ENCODE measurements around the gene GGPS1. TPM values are rescaled to one million over a fixed set of nuclear protein-coding genes. Genes with fewer than 3 reads are reported as not detected.
A peak's percentile ranks its signal among the peaks of the same experiment; 100 is the strongest.

The GGPS1 gene
- total RNA-seq, 1 experiment from 2014 or later = 17.4 TPM

GRCh38 chr1:235313931-235314678 is 14.3 kb upstream of the GGPS1 start:
- Histone ChIP-seq H3K27me3 (ENCODE audit: low read length) (no peaks in the 10 kb centered on the region), H3F3A (ENCODE audit: low read length, unreplicated experiment) (no peaks in the 10 kb centered on the region), H3K27ac (ENCODE audit: low read length) (no peak overlapping the region), H3K4me1 (ENCODE audit: insufficient read depth, low read length) (no peaks in the 10 kb centered on the region), H3K9ac (ENCODE audit: low read length) (no peak overlapping the region), H3K4me2 (ENCODE audit: low read length) (no peak overlapping the region), H3K4me3 (ENCODE audit: low read length) (no peak overlapping the region), H3K9me3 (ENCODE audit: low read length) (no peaks in the 10 kb centered on the region), H2AFZ (ENCODE audit: low read length) (no peak overlapping the region), H3K9me2 (replicated peaks; ENCODE audit: low read length) (no peaks in the 10 kb centered on the region), H4K20me1 (ENCODE audit: low read length) (0 out of 2 replicates have a peak, but pooled peaks cover 11% of the 10 kb centered on the region), H3K36me3 (ENCODE audit: low read depth, low read length) (no peaks in the 10 kb centered on the region), H3K79me2 (ENCODE audit: low read length) (peaks cover 87% of the 10 kb centered on the region)
- BruUV-seq (replicated peaks) = no TSS peak
- peak; percentile 53 for ATAC-seq
- intact Hi-C loops (cut with micrococcal nuclease) = loop anchor here (5.0 kb wide), 1 partner anchor 62 kb away; no protein-coding TSS in a partner anchor
- DNase-seq = no peak
- no peak for TF ChIP-seq CTCF (conservative IDR thresholded peaks at IDR 0.05; ENCODE audit: low read depth, low read length)
- TF ChIP-seq EZH2 (IDR thresholded peaks at IDR 0.05; ENCODE audit: low read length, unreplicated experiment) = no peak
- TF ChIP-seq EZH2phosphoT487 (IDR thresholded peaks at IDR 0.05; ENCODE audit: borderline replicate concordance, low read length) = no peak
- ChIA-PET CTCF (interaction anchor here (0.6 kb wide), 1 partner anchor 101 kb away, joined by 5 read pairs; no protein-coding TSS in a partner anchor), POLR2A (ENCODE audit: unreplicated experiment) (no interaction called here)

- ATAC-seq = no peak
- CTCF ChIA-PET = no interaction called here
- no peak for DNase-seq
- no peak for TF ChIP-seq EZH2 (IDR thresholded peaks at IDR 0.05; ENCODE audit: low read length, unreplicated experiment)
- no peak for TF ChIP-seq CTCF (conservative IDR thresholded peaks at IDR 0.05; ENCODE audit: low read depth, low read length)
- TF ChIP-seq EZH2phosphoT487 (IDR thresholded peaks at IDR 0.05; ENCODE audit: borderline replicate concordance, low read length) = no peak
- H3K9ac ChIP-seq (ENCODE audit: low read length) = no peak overlapping the region
- H3K27ac ChIP-seq (ENCODE audit: low read length) = no peak overlapping the region
- no peaks in the 10 kb centered on the region for H3K9me2 ChIP-seq (replicated peaks; ENCODE audit: low read length)
- 0 out of 2 replicates have a peak, but pooled peaks cover 11% of the 10 kb centered on the region for H4K20me1 ChIP-seq (ENCODE audit: low read length)
- no peaks in the 10 kb centered on the region for H3K9me3 ChIP-seq (ENCODE audit: low read length)
- POLR2A ChIA-PET (ENCODE audit: unreplicated experiment) = no interaction called here
- no peaks in the 10 kb centered on the region for H3F3A ChIP-seq (ENCODE audit: low read length, unreplicated experiment)
- intact Hi-C loops (cut with micrococcal nuclease) = no loop called here
- H3K4me3 ChIP-seq (ENCODE audit: low read length) = no peak overlapping the region
- H3K36me3 ChIP-seq (ENCODE audit: low read depth, low read length) = no peaks in the 10 kb centered on the region
- no peaks in the 10 kb centered on the region for H3K4me1 ChIP-seq (ENCODE audit: insufficient read depth, low read length)
- H3K4me2 ChIP-seq (ENCODE audit: low read length) = no peak overlapping the region
- H3K79me2 ChIP-seq (ENCODE audit: low read length) = peaks cover 91% of the 10 kb centered on the region
- no TSS peak for BruUV-seq (replicated peaks)
- H2AFZ ChIP-seq (ENCODE audit: low read length) = no peak overlapping the region
- no peaks in the 10 kb centered on the region for H3K27me3 ChIP-seq (ENCODE audit: low read length)
Measured at GRCh38 chr1:235315173-235315572, 13.2 kb upstream of the GGPS1 start.

GRCh38 chr1:235315735-235316134 is 12.6 kb upstream of the GGPS1 start:
- H3K4me3 ChIP-seq (ENCODE audit: low read length) = no peak overlapping the region
- no peak for ATAC-seq
- TF ChIP-seq EZH2phosphoT487 (IDR thresholded peaks at IDR 0.05; ENCODE audit: borderline replicate concordance, low read length) (no peak), EZH2 (IDR thresholded peaks at IDR 0.05; ENCODE audit: low read length, unreplicated experiment) (no peak)
- no TSS peak for BruUV-seq (replicated peaks)
- H3K27ac ChIP-seq (ENCODE audit: low read length) = no peak overlapping the region
- POLR2A ChIA-PET (ENCODE audit: unreplicated experiment) = no interaction called here
- no peaks in the 10 kb centered on the region for H3K27me3 ChIP-seq (ENCODE audit: low read length)
- peaks cover 91% of the 10 kb centered on the region for H3K79me2 ChIP-seq (ENCODE audit: low read length)
- no peaks in the 10 kb centered on the region for H3K9me3 ChIP-seq (ENCODE audit: low read length)
- no peak overlapping the region for H2AFZ ChIP-seq (ENCODE audit: low read length)
- 0 out of 2 replicates have a peak, but pooled peaks cover 1% of the 10 kb centered on the region for H3K36me3 ChIP-seq (ENCODE audit: low read depth, low read length)
- H4K20me1 ChIP-seq (ENCODE audit: low read length) = 0 out of 2 replicates have a peak, but pooled peaks cover 11% of the 10 kb centered on the region
- no peak overlapping the region for H3K4me2 ChIP-seq (ENCODE audit: low read length)
- no peak overlapping the region for H3K9ac ChIP-seq (ENCODE audit: low read length)
- intact Hi-C loops (cut with micrococcal nuclease) = no loop called here
- no peaks in the 10 kb centered on the region for H3K9me2 ChIP-seq (replicated peaks; ENCODE audit: low read length)
- no peaks in the 10 kb centered on the region for H3K4me1 ChIP-seq (ENCODE audit: insufficient read depth, low read length)
- CTCF ChIA-PET = no interaction called here
- H3F3A ChIP-seq (ENCODE audit: low read length, unreplicated experiment) = no peaks in the 10 kb centered on the region
- DNase-seq = no peak
